Mucosa of rectum (tissue), 2 donors: ENCODE measurements around the gene EPGN.

Experiments
- H3K27ac ChIP-seq, 2 donors: one replicate each; pipeline ENCODE4 v1.7.0; 2013; ENCODE audit warnings: inconsistent platforms in 2 of 2, low read depth in 2 of 2, low read length in 2 of 2
- H3K27me3 ChIP-seq, 2 donors: one replicate each; pipeline ENCODE4 v1.7.0; 2013; ENCODE audit warnings: low read length in 2 of 2; ENCODE audit not compliant: control insufficient read depth in 2 of 2, insufficient read depth in 2 of 2
- H3K36me3 ChIP-seq, 2 donors: one replicate each; pipeline ENCODE4 v1.7.0; 2013; ENCODE audit warnings: low read length in 2 of 2; ENCODE audit not compliant: control insufficient read depth in 2 of 2, insufficient read depth in 2 of 2
- H3K4me1 ChIP-seq, 2 donors: one replicate each; pipeline ENCODE4 v1.7.0; 2013; ENCODE audit warnings: low read length in 2 of 2, mild to moderate bottlenecking in 1 of 2; ENCODE audit not compliant: control insufficient read depth in 2 of 2, insufficient read depth in 2 of 2
- H3K4me3 ChIP-seq, 2 donors: one replicate each; pipeline ENCODE4 v1.7.0; 2013; ENCODE audit warnings: low read length in 2 of 2
- H3K9ac ChIP-seq, 2 donors: one replicate each; pipeline ENCODE4 v1.7.0; 2013; ENCODE audit warnings: low read length in 2 of 2, low read depth in 1 of 2, mild to moderate bottlenecking in 1 of 2
- H3K9me3 ChIP-seq, 2 donors: one replicate each; pipeline ENCODE4 v1.7.0; 2013; ENCODE audit warnings: low read length in 2 of 2; ENCODE audit not compliant: control insufficient read depth in 2 of 2
- donor health status: healthy.
- donor health status: Normal muscosa, but diverticular disease.

The EPGN gene

DNA sequence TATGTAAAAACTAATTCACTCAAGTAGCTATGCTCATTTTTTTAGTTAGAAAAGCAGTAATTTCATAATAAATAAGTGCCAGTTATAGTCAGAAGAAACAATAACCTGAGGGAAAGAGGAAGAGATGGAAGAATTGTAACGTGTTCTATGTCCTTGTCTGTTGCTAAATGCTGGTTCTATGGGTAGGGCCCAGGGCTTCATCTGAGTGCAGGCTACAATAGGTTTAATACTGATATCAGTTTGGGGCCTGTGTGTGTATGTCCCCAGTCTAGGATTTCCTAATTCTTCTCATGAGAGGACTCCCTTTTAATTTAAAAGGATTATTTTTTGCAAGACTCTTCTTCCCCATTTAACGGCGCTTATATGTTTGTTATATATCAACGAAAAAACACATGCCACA, 53.4 kb downstream of the EPGN start:
- Histone ChIP-seq H3K4me3 (no peak overlapping the region), H3K27ac (no peak overlapping the region), H3K27me3 (peaks cover 0 to 6% of the 10 kb centered on the region in 2 donors), H3K9me3 (no peaks in the 10 kb centered on the region), H3K36me3 (no peaks in the 10 kb centered on the region), H3K4me1 (peaks cover 9 to 14% of the 10 kb centered on the region in 2 donors), H3K9ac (no peak overlapping the region)

DNA sequence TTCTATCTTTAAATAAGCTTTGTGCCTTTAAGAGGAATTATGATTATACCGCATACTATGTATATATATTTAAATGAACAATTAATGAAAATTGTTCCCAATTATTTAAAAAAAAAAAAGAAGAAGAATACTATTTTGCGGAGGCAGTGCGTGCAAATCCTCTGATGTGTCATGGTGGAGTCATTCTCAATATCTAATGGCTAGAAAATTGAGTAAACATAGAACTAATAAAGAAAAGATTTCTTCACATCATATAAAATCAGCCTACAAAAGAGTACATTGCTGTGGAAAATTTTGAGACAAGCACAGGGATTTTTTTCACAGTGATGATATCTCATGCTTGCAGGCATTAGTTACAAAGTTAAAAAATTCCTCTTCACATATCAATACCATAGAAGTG, 54.1 kb downstream of the EPGN start:
- Histone ChIP-seq H3K4me3 (no peak overlapping the region), H3K9ac (no peak overlapping the region), H3K27ac (no peak overlapping the region), H3K36me3 (no peaks in the 10 kb centered on the region), H3K27me3 (peaks cover 0 to 6% of the 10 kb centered on the region in 2 donors), H3K4me1 (peaks cover 9 to 17% of the 10 kb centered on the region in 2 donors), H3K9me3 (no peaks in the 10 kb centered on the region)

DNA sequence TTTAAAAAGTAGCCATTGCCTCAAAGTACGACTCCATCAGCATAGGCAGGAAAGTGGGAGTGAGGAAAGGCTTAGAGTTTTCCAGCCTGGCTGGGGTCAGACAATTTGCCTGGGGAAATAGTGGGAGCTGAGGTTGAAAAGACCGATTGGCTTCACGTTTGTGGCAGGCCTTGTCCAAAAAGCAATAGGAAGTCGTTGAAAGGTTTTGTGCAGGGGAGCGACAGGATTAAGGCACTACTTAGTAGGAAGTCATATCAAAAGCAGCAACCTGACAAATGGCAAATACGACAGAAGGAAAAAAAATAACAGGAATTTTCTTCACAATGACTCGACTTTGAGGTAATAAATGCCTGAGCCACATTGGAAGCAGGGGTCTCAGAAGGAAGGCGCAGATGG, 56.0 kb downstream of the EPGN start:
- H3K9me3 ChIP-seq: no peaks in the 10 kb centered on the region
- peaks cover 0 to 6% of the 10 kb centered on the region in 2 donors for H3K27me3 ChIP-seq
- no peak overlapping the region for H3K9ac ChIP-seq
- peaks cover 9 to 30% of the 10 kb centered on the region in 2 donors for H3K4me1 ChIP-seq
- H3K27ac ChIP-seq: no peak overlapping the region
- no peaks in the 10 kb centered on the region for H3K36me3 ChIP-seq
- H3K4me3 ChIP-seq: peak overlapping the region in 1 of 2 donors; percentile 67

DNA sequence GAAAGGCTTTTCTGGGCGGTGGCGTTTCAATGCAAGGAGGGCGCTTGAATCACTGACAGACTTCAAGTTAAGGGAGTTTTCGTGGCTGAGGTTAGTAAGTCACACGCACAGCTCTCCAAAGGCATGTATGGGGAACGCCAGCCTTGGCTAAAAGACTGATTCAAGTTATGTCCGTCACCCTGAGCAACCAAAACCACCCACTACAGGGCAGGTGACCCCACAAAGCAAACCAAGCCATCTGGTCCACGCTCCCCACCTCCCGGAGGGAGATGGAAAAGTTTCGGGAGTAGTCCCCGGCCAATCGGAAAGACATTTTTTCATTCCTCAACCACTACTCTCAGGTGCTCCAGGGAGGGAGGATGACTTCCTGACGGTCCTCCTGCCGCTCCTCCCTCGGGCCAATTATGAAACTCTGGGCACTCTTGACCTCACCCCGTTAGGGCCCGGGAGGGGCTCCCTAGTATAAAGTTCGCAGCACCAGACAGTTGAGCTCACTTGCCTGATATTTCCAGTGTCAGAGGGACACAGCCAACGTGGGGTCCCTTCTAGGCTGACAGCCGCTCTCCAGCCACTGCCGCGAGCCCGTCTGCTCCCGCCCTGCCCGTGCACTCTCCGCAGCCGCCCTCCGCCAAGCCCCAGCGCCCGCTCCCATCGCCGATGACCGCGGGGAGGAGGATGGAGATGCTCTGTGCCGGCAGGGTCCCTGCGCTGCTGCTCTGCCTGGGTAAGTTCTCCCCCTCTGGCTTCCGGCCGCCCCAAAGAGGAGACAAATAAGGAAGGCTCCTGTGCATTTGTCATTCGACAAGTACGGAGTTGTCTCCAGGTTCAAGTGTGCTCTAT, 56.6 kb downstream of the EPGN start, which contains the start of gene EREG:
Gene EREG (plus strand): TSS at position 494 of the 840 bp plus-strand sequence. CDS start 164 bp downstream, at position 658.
- peak within 1 kb of the TSS; percentile 67 for H3K4me3 ChIP-seq
- peak within 1 kb of the TSS in 1 of 2 donors; percentile 50 for H3K9ac ChIP-seq
- no peaks in the 10 kb centered on the region for H3K9me3 ChIP-seq
- H3K27ac ChIP-seq: no peak within 1 kb of the TSS
- H3K36me3 ChIP-seq: no peaks in the 10 kb centered on the region
- peaks cover 0 to 6% of the 10 kb centered on the region in 2 donors for H3K27me3 ChIP-seq
- H3K4me1 ChIP-seq: peaks cover 9 to 30% of the 10 kb centered on the region in 2 donors

DNA sequence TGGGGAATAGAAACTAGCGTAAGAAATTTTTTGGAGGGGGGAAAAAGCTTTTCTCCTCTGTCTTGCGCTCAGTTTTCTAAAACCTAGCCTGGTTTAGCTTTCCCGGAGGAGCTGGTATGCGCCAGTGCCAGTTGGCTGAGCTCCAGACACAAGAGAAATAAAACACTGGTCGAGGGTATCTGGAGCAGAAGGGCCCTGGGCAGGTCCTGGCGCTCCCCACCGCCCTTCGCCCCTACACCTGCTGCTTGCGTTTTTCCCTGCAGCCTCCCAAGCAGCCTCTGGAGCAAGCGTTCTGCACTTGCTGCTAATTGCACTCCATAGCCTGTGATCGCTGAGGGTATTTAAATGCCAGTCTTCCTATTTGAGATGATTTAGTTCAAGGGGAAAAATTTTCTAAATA, 57.5 kb downstream of the EPGN start:
- Histone ChIP-seq H3K4me1 (peaks cover 9 to 30% of the 10 kb centered on the region in 2 donors), H3K27ac (no peak overlapping the region), H3K36me3 (no peaks in the 10 kb centered on the region), H3K27me3 (peaks cover 0 to 6% of the 10 kb centered on the region in 2 donors), H3K4me3 (peak overlapping the region; percentile 67), H3K9me3 (no peaks in the 10 kb centered on the region), H3K9ac (peak overlapping the region in 1 of 2 donors; percentile 25)
